ENCODE measurements around the gene IKZF3.

DNA sequence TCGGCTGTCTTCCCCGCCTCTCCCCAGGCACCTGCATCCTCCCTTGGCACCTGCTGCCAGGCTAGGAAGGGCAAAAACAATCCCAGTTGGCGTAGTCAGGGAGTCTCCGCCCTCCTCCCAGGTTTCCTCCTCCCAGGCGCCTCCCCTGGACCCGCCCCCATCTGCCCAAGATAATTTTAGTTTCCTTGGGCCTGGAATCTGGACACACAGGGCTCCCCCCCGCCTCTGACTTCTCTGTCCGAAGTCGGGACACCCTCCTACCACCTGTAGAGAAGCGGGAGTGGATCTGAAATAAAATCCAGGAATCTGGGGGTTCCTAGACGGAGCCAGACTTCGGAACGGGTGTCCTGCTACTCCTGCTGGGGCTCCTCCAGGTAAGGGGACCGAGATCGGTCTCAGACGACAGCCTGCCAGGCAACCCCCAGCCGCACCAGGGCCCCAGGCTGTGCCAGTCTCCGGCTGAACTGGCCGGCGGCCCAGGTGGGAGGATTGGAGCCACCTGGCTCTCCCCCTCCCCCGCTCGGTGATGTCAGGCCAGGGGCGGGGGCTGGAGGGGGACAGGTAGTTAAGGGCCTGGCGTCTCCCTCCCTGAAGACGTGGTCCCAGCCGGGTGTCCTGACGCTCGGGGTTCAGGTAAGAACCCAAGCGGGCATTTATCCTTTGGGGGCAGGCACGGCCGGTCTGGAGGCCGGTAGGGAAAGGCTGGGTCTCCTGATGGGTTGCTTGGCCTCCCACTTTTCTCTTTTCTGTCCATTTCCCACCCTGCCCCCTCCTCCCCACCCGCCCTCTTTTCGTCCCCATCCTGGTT, 126.1 kb downstream of the IKZF3 start, which contains the start of gene GRB7:
- TF ChIP-seq CTCF (IDR thresholded peaks at IDR 0.05; ENCODE audit: insufficient read depth, low read length, poor library complexity, severe bottlenecking) (no peak), EZH2phosphoT487 (conservative IDR thresholded peaks at IDR 0.05; ENCODE audit: low read length) (no peak)

All from SU-DHL-6 (cell line).